Body of pancreas (tissue), 4 donors: Measurements from ENCODE around the gene PASK.

ENCODE experiments used
- POLR2A ChIP-seq, 3 donors: fragments of 450-650 bp; IDR thresholded peaks; one replicate each; pipeline ENCODE4 v1.6.1; 2016; ENCODE audit warnings: antibody characterized with exemption in 3 of 3, mild to moderate bottlenecking in 2 of 3
- TF ChIP-seq, protein P1 (sequence below), 7 experiments: fragments of 450-650 bp in 4 of 7; fragments of 200-600 bp in 3 of 7; sonication (generic) in 3 of 7; IDR thresholded peaks; one replicate each; pipeline ENCODE4 v1.5.1; 2016 to 2019; ENCODE audit warnings: antibody characterized with exemption in 7 of 7

DNA sequence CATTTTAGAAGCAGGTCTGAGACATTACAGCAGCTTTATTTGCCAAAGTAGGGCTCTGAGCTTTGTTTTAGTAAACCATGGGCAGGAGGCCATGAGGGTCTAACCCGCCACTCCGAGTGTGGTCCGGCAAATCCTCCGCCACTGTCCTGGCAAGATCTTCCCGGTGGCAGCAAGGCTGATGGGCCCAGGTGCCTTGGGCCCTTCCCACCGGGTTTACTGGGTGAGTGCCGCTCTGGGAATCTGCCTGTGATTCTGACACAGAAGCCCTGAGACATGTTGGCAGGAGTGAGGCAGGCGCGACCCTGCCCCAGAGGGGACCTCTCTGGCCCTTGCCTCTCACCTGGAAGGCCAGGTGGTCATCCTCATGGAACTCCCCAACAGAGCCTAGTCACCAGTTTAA lies 77.1 kb downstream of the PASK start:
- TF ChIP-seq, protein P1, sequence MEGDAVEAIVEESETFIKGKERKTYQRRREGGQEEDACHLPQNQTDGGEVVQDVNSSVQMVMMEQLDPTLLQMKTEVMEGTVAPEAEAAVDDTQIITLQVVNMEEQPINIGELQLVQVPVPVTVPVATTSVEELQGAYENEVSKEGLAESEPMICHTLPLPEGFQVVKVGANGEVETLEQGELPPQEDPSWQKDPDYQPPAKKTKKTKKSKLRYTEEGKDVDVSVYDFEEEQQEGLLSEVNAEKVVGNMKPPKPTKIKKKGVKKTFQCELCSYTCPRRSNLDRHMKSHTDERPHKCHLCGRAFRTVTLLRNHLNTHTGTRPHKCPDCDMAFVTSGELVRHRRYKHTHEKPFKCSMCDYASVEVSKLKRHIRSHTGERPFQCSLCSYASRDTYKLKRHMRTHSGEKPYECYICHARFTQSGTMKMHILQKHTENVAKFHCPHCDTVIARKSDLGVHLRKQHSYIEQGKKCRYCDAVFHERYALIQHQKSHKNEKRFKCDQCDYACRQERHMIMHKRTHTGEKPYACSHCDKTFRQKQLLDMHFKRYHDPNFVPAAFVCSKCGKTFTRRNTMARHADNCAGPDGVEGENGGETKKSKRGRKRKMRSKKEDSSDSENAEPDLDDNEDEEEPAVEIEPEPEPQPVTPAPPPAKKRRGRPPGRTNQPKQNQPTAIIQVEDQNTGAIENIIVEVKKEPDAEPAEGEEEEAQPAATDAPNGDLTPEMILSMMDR (IDR thresholded peaks at IDR 0.05), result no peak
- TF ChIP-seq POLR2A (IDR thresholded peaks at IDR 0.05), result no peak
